ENCODE data around the gene LMBR1L.

- TF ChIP-seq CTCF (conservative IDR thresholded peaks at IDR 0.05; ENCODE audit: low read length) (no peak), EZH2phosphoT487 (IDR thresholded peaks at IDR 0.05; ENCODE audit: borderline replicate concordance, low read depth, low read length) (no peak)
Observed at GRCh38 chr12:49061157-49061650, 49.4 kb downstream of the LMBR1L start.
